SJCRH30 (cell line): Measurements from ENCODE around the gene CGNL1. TPM values are rescaled to one million over a fixed set of nuclear protein-coding genes. Genes with fewer than 3 reads are reported as not detected.

ENCODE experiments used
- DNase-seq, 2 experiments: peaks; one replicate each; pipeline ENCODE4 v3.0.0-alpha.2; 2015 to 2020
- H3K27ac ChIP-seq: fragments of 250-450 bp; sonication (Bioruptor Pico); 2 replicates; pipeline ENCODE4 v1.5.1; 2020; ENCODE audit warnings: mild to moderate bottlenecking, moderate library complexity
- H3K27me3 ChIP-seq: fragments of 250-450 bp; sonication (Bioruptor Pico); 2 replicates; pipeline ENCODE4 v1.5.1; 2020; ENCODE audit warnings: mild to moderate bottlenecking, moderate library complexity
- H3K36me3 ChIP-seq: fragments of 250-450 bp; sonication (Bioruptor Pico); 2 replicates; pipeline ENCODE4 v1.5.1; 2020; ENCODE audit warnings: mild to moderate bottlenecking, moderate library complexity
- H3K4me1 ChIP-seq: fragments of 250-450 bp; sonication (Bioruptor Pico); 2 replicates; pipeline ENCODE4 v1.5.1; 2020; ENCODE audit warnings: mild to moderate bottlenecking, moderate library complexity
- H3K4me3 ChIP-seq: fragments of 250-450 bp; sonication (Bioruptor Pico); 2 replicates; pipeline ENCODE4 v1.5.1; 2020; ENCODE audit warnings: mild to moderate bottlenecking, moderate library complexity
- H3K9me3 ChIP-seq: fragments of 250-450 bp; sonication (Bioruptor Pico); replicated peaks from 2 replicates; pipeline ENCODE4 v1.5.1; 2020; ENCODE audit warnings: mild to moderate bottlenecking, moderate library complexity
- total RNA-seq: library from RNA; depleted of rRNA; stranded (reverse); fragments of >200 nt; shearing (Covaris generic); gene quantifications from 2 replicates; pipeline ENCODE4 v1.2.3, GENCODE V29; 2014

Gene CGNL1
- total RNA-seq, 1 experiment from 2014 or later = 5.5 TPM

DNA sequence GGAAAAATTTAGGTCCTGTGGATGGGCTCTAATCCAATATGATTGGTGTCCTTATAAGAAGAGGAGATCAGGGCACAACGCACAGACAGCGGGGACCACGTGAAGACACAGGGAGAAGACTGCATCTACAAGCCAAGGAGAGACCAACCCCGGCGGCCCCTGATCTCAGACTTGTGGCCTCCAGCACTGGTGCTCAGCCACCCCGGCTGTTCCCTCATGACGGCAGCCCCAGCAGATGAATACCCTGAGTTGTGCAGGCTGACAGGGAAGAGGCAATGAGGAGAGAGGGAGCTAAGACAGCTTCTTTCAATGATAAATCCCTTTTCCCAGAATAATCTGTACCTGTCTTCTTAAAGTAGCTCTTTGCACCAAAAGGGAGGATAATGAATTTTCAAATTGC is 33.3 kb upstream of the CGNL1 start:
- Histone ChIP-seq H3K27me3 (no peaks in the 10 kb centered on the region), H3K4me3 (no peak overlapping the region), H3K36me3 (no peaks in the 10 kb centered on the region), H3K27ac (no peak overlapping the region), H3K9me3 (peaks cover 4% of the 10 kb centered on the region; the same call in 1 of the 2 replicates), H3K4me1 (peaks cover 11% of the 10 kb centered on the region)
- DNase-seq = no peak

DNA sequence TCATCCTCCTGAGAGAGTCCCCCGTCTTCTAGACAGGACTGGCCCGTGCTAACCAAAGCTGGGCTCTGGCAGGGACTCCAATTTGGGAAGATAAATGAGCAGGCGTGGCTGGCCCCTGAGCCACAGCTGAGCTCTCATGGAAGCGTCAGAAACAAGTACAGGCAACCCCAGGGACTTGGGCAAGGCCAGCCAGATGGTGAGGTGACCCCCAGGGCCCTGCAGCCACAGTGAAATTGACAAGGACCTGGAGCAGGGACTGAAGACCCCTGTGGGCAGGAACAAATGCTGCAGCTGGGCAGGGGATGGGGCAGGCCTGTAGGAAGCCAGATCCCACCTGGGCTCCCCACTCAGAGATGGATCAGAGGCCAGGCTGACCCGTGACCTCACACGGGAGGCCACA is 32.8 kb upstream of the CGNL1 start:
- no peaks in the 10 kb centered on the region for H3K27me3 ChIP-seq
- no peak overlapping the region for H3K27ac ChIP-seq
- no peak for DNase-seq
- H3K9me3 ChIP-seq = peaks cover 4% of the 10 kb centered on the region; the same call in 1 of the 2 replicates
- no peaks in the 10 kb centered on the region for H3K36me3 ChIP-seq
- H3K4me1 ChIP-seq = peaks cover 8% of the 10 kb centered on the region; the same call in 1 of the 2 replicates
- H3K4me3 ChIP-seq = no peak overlapping the region

GRCh38 chr15:57344282-57344681 is 32.0 kb upstream of the CGNL1 start:
- Histone ChIP-seq H3K4me3 (no peak overlapping the region), H3K27me3 (no peaks in the 10 kb centered on the region), H3K9me3 (peaks cover 4% of the 10 kb centered on the region; the same call in 1 of the 2 replicates), H3K4me1 (0 out of 2 replicates have a peak, but pooled peaks cover 3% of the 10 kb centered on the region), H3K27ac (no peak overlapping the region), H3K36me3 (no peaks in the 10 kb centered on the region)
- DNase-seq = no peak

DNA sequence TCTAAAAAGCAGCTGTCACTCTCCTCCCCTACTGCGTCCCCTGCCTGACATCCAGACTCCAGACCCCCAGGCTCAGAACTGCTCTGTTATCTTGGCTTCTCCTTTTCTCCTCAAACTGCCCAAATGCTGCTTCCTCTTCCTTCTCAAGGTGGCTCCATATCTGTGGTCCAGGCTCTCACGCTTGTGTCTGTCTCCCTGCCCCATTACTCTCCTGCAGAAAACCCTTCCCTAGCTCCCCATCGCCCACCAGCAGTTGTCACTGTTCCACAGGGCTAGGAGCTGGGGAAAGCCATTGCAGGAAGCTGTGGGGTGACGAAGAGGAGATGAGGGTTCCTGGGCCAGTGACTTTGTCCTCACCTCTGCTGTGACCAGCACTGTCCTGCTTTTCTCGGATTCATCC is 30.7 kb upstream of the CGNL1 start:
- no peaks in the 10 kb centered on the region for H3K27me3 ChIP-seq
- peak; percentile 41 to 61 for DNase-seq
- H3K9me3 ChIP-seq = peaks cover 4% of the 10 kb centered on the region; the same call in 1 of the 2 replicates
- H3K36me3 ChIP-seq = no peaks in the 10 kb centered on the region
- no peak overlapping the region for H3K4me3 ChIP-seq
- no peak overlapping the region for H3K27ac ChIP-seq
- H3K4me1 ChIP-seq = 0 out of 2 replicates have a peak, but pooled peaks cover 3% of the 10 kb centered on the region

DNA sequence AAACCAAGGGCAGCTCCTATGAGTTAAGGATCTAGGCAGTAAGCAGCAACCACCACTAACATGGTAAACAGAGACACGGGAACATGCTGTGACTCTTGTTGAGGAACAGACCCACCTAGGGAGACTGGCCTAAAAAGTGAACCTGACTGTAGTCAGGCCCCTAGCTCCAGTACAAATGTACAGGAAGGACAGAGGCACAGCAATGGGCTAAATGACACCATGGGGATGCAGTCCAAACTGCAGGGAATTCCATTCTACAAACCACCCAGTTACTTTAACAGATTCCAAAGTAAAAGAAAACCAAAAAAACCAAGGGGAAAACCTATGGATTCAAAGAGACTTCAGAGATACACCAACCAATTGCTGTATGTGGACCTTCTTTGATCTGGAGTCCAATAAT is 28.2 kb upstream of the CGNL1 start:
- Histone ChIP-seq H3K27me3 (no peaks in the 10 kb centered on the region), H3K4me1 (no peaks in the 10 kb centered on the region), H3K4me3 (no peak overlapping the region), H3K9me3 (peaks cover 4% of the 10 kb centered on the region; the same call in 1 of the 2 replicates), H3K36me3 (no peaks in the 10 kb centered on the region), H3K27ac (no peak overlapping the region)
- DNase-seq = no peak

DNA sequence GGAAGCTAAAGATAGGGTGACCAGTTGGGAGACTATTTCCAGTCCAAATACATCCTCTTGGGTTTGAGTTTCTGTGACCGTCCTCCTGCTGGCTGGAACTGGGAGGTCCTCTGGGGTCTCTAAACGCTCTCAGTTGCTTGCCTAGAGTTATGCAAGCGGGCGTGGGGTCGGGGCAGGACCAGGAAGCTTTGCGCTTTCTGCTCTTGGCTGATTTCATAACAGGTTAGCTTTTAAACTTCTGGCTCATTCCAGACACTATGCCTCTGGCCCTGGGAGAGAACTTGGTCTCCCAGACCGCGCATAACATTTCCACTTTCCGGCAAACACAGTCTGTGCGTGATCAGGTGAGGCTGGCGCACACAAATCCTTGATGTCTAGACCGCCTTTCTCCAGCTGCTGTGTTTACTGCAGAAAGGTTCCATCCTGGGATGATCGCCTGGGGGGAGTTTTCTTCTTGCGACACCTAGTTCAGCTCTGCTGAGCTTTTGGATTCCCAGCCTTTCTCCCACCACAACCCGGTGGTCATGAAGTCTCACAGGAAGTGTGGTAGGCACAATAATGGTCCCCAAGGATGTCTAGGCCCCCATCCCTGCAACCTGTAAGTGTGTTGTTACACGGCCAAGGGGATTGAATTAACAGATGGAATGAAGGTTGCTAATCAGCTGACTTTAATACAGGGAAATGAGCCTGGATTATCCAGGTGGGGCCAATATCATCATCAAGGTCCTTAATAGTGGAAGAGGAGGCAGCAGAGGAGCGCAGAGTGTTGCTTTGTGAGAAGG is 23.6 kb upstream of the CGNL1 start:
- H3K9me3 ChIP-seq = 0 out of 2 replicates have a peak, but pooled peaks cover under 1% of the 10 kb centered on the region
- no peaks in the 10 kb centered on the region for H3K36me3 ChIP-seq
- no peak overlapping the region for H3K27ac ChIP-seq
- H3K4me3 ChIP-seq = no peak overlapping the region
- H3K4me1 ChIP-seq = peaks cover 24% of the 10 kb centered on the region
- no peak for DNase-seq
- no peaks in the 10 kb centered on the region for H3K27me3 ChIP-seq

DNA sequence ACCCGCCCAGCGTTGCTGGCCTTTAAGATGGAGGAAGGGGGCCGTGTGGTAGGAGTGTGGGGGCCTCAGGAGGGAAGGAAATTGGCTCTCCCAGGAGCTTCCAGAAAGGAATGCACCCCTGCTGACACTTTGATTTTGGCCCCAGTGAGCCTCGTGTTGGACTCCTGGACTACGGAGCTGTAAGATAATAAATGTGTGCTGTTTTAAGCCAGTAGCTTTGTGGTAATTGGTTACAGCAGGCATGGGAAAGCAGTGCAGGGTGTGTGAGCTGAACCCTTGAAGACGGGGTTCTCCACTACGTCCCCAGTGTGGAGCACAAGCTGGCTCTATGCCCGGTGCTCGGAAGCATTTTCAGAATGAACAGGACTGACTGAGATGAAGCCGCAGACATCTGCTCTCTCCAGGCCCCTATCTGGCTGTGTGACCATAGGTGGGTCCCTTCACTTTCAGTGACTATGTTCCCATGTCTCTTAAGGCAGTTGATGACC is 22.9 kb upstream of the CGNL1 start:
- Histone ChIP-seq H3K4me1 (peaks cover 24% of the 10 kb centered on the region), H3K9me3 (no peaks in the 10 kb centered on the region), H3K36me3 (no peaks in the 10 kb centered on the region), H3K4me3 (no peak overlapping the region), H3K27ac (no peak overlapping the region), H3K27me3 (no peaks in the 10 kb centered on the region)
- DNase-seq = no peak

- no peaks in the 10 kb centered on the region for H3K9me3 ChIP-seq
- no peaks in the 10 kb centered on the region for H3K36me3 ChIP-seq
- H3K4me3 ChIP-seq = no peak overlapping the region
- no peaks in the 10 kb centered on the region for H3K27me3 ChIP-seq
- DNase-seq = no peak
- peaks cover 24% of the 10 kb centered on the region for H3K4me1 ChIP-seq
- H3K27ac ChIP-seq = no peak overlapping the region
These were observed 21.7 kb upstream of the CGNL1 start for GRCh38 chr15:57354436-57355123.

DNA sequence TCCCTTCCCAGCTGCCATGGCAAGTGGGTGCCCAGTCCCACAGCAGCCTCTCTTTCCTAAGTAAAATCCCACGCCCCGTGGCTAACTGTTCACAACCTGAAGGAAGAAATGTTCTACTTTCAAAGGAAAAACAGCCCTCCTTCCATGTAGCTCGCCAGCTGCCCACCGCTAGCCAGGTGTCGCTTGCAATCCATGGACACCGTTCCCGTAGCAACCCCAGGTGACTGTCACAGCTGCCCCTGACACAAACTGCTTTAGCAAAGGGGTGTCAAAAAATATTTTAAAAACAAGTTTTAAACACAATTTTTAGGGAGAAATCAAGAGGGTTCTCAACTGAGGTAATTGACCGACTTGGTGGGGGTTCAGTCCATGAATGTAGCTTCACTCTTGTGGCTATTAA is 21.0 kb upstream of the CGNL1 start:
- no peak overlapping the region for H3K27ac ChIP-seq
- DNase-seq = no peak
- H3K4me3 ChIP-seq = no peak overlapping the region

DNA sequence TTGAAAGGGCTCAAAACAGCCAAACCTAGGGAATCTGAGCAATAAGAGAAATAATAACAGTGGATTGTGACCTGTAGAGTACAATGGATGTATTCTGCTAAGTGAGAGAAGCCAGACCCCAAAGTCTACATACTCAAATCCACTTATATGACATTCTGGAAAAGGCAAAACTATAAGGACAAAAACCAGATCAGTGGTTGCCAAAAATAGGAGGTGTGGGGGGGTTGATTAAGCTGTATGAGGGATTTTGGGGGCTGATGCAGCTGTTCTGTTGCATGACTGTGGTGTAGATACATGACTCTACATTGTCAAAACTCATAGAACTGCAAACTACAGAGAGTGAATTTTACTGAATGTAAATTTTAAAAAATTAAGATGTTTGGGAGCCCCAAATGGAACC is 20.1 kb upstream of the CGNL1 start:
- Histone ChIP-seq H3K4me1 (peaks cover 24% of the 10 kb centered on the region), H3K27me3 (no peaks in the 10 kb centered on the region), H3K36me3 (no peaks in the 10 kb centered on the region), H3K9me3 (no peaks in the 10 kb centered on the region), H3K4me3 (peak overlapping the region; percentile 13; the same call in 1 of the 2 replicates), H3K27ac (peak overlapping the region; percentile 92)
- DNase-seq = peak; percentile 47 to 56

More for the DNA sequence above, 21.0 kb upstream of the CGNL1 start:
- no peaks in the 10 kb centered on the region for H3K27me3 ChIP-seq
- no peaks in the 10 kb centered on the region for H3K36me3 ChIP-seq
- peaks cover 24% of the 10 kb centered on the region for H3K4me1 ChIP-seq
- no peaks in the 10 kb centered on the region for H3K9me3 ChIP-seq

GRCh38 chr15:57356636-57357035 is 19.7 kb upstream of the CGNL1 start:
- Histone ChIP-seq H3K27ac (peak overlapping the region; percentile 92), H3K36me3 (no peaks in the 10 kb centered on the region), H3K4me3 (peak overlapping the region; percentile 13; the same call in 1 of the 2 replicates), H3K9me3 (no peaks in the 10 kb centered on the region), H3K4me1 (peaks cover 24% of the 10 kb centered on the region), H3K27me3 (no peaks in the 10 kb centered on the region)
- DNase-seq = peak; percentile 71 to 73

- H3K9me3 ChIP-seq = no peaks in the 10 kb centered on the region
- H3K27me3 ChIP-seq = no peaks in the 10 kb centered on the region
- H3K36me3 ChIP-seq = no peaks in the 10 kb centered on the region
- H3K4me1 ChIP-seq = peaks cover 24% of the 10 kb centered on the region
- H3K27ac ChIP-seq = no peak overlapping the region
- no peak for DNase-seq
- no peak overlapping the region for H3K4me3 ChIP-seq
These were observed 18.5 kb upstream of the CGNL1 start for GRCh38 chr15:57357799-57358198.

- Histone ChIP-seq H3K36me3 (no peaks in the 10 kb centered on the region), H3K4me3 (no peak overlapping the region), H3K4me1 (peaks cover 24% of the 10 kb centered on the region), H3K27ac (no peak overlapping the region), H3K27me3 (no peaks in the 10 kb centered on the region), H3K9me3 (no peaks in the 10 kb centered on the region)
- DNase-seq = no peak
These were observed 17.7 kb upstream of the CGNL1 start for GRCh38 chr15:57358571-57358970.

DNA sequence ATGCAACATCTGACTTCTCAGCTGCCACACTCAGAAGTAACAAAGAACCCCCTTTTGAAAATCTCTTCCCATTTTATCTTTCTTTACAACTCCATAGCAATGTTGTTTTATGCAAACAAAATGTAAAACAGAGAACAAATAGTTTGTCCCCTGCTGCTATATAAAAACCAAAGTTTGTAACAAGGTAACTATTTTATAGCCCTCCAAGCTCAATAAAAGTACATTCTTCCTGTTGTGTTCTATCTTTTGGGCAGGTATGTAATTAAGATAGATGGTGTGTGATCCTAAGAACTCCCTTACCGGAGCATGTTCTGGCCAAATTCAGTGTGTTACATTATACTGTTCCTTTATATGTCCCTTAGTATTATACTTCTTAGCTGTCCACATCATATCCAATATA is 12.6 kb upstream of the CGNL1 start:
- Histone ChIP-seq H3K27ac (no peak overlapping the region), H3K9me3 (no peaks in the 10 kb centered on the region; the same call in 1 of the 2 replicates), H3K36me3 (no peaks in the 10 kb centered on the region), H3K27me3 (no peaks in the 10 kb centered on the region), H3K4me1 (no peaks in the 10 kb centered on the region), H3K4me3 (no peak overlapping the region)
- DNase-seq = no peak
